HG03045 (cell line): Measurements from ENCODE around the gene SON.
"Not testable (repeated sequence)": the region's sequence is repeated elsewhere in the genome, so short reads cannot be mapped to it uniquely, and the experiment has no call there.

ENCODE experiments used
- ATAC-seq: cut with Tn5 transposase; IDR thresholded peaks from one replicate; pipeline ENCODE4 v1.9.1; 2021; ENCODE audit warnings: mild to moderate bottlenecking, moderate library complexity; ENCODE audit not compliant: unreplicated experiment

The SON gene

GRCh38 chr21:33566514-33566913 lies 23.7 kb downstream of the SON start:
- ATAC-seq = no peak

- no peak for ATAC-seq
These were observed 25.1 kb downstream of the SON start for GRCh38 chr21:33567914-33568313.

- no peak for ATAC-seq
These were observed 25.6 kb downstream of the SON start for GRCh38 chr21:33568448-33568847.

GRCh38 chr21:33569991-33570390 lies 27.2 kb downstream of the SON start:
- no peak for ATAC-seq

GRCh38 chr21:33572350-33572749 lies 29.5 kb downstream of the SON start:
- no peak for ATAC-seq

- not testable (repeated sequence) for ATAC-seq
These were observed 33.9 kb downstream of the SON start for GRCh38 chr21:33576741-33577141.

- no peak for ATAC-seq
These were observed 35.4 kb downstream of the SON start for GRCh38 chr21:33578214-33578613.

- no peak for ATAC-seq
These were observed 36.2 kb downstream of the SON start for GRCh38 chr21:33578959-33579542.

GRCh38 chr21:33584455-33584854 lies 41.6 kb downstream of the SON start:
- ATAC-seq = no peak

GRCh38 chr21:33586927-33587326 lies 44.1 kb downstream of the SON start:
- no peak for ATAC-seq

- ATAC-seq = no peak
These were observed 45.1 kb downstream of the SON start for GRCh38 chr21:33587792-33588484.

GRCh38 chr21:33588485-33589335 lies 45.9 kb downstream of the SON start, which contains the start of gene DONSON:
TSS of gene DONSON (minus strand) at chr21:33588684. CDS start at chr21:33588641, 43 bp downstream.
- ATAC-seq = peak; percentile 87

- no peak for ATAC-seq
These were observed 55.2 kb downstream of the SON start for GRCh38 chr21:33598051-33598450.

- ATAC-seq = no peak
These were observed 65.7 kb downstream of the SON start for GRCh38 chr21:33608559-33608958.

GRCh38 chr21:33611006-33611744 lies 68.3 kb downstream of the SON start:
- ATAC-seq = no peak

GRCh38 chr21:33617565-33617964 lies 74.7 kb downstream of the SON start:
- not testable (repeated sequence) for ATAC-seq

GRCh38 chr21:33618407-33618806 lies 75.6 kb downstream of the SON start:
- ATAC-seq = no peak

- no peak for ATAC-seq
These were observed 76.9 kb downstream of the SON start for GRCh38 chr21:33619726-33620125.

GRCh38 chr21:33622253-33622652 lies 79.4 kb downstream of the SON start:
- no peak for ATAC-seq

- ATAC-seq = not testable (repeated sequence)
These were observed 83.3 kb downstream of the SON start for GRCh38 chr21:33626151-33626550.
